Caki2 (cell line): ENCODE data around the gene TMEM43. TPM values are rescaled to one million over a fixed set of nuclear protein-coding genes. Genes with fewer than 3 reads are reported as not detected.
"Not testable (repeated sequence)": the region's sequence is repeated elsewhere in the genome, so short reads cannot be mapped to it uniquely, and the experiment has no call there.

Experiments used
- DNase-seq: peaks from one replicate; pipeline ENCODE4 v3.0.0-alpha.2; 2015; ENCODE audit warnings: low read depth
- in situ Hi-C: cut with HindIII; loops from 2 replicates; pipeline ENCODE4 v1.10.0; 2016; ENCODE audit warnings: low sequenced_read_pairs, low pct_unique_long_range_greater_than_20kb, mixed read lengths
- total RNA-seq: library from RNA; depleted of rRNA; stranded (reverse); fragments of >200 nt; shearing (Covaris generic); gene quantifications from 2 replicates; pipeline ENCODE4 v1.2.3, GENCODE V29; 2014; ENCODE audit warnings: low replicate concordance

TMEM43 gene
- total RNA-seq, 1 experiment from 2014 or later: 67.2 TPM

DNA sequence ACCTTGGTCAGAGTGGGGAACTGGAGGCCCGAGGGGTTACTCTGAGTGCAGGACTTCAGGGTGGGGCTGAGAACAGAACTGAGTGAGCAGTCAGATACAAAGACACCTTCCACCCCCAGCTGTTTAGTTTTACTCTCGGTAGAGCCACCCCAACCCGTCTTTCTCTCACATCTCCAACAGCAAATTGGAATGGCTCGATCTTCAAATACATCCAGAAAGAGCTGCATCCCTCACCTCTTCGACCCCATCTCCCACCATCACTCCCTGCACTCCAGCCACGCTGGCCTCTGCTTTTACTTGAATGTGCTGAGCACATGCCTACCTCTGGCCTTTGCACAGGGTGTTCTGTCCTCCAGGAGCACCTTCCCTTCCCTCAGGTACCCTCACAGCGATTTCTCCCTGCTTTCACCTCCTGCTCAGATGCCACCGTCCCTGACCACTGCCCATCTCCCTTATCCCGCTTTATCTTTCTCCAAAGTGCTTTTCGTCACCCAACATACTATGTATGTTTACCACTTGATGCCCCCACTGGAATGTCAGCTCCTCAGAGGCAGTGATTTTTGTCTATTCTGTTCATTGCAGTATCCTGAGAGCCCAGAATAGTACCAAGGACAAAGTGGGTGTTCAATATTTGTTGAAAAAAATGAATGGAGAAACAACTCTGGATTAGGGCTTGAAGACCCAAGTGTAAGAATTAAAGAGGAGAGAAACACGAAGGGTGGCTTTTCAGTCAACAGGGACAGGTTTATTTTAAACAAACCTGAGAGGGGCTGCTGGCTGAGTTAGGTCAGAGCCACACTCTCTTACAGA, 4.5 kb upstream of the TMEM43 start:
- DNase-seq: no peak

DNA sequence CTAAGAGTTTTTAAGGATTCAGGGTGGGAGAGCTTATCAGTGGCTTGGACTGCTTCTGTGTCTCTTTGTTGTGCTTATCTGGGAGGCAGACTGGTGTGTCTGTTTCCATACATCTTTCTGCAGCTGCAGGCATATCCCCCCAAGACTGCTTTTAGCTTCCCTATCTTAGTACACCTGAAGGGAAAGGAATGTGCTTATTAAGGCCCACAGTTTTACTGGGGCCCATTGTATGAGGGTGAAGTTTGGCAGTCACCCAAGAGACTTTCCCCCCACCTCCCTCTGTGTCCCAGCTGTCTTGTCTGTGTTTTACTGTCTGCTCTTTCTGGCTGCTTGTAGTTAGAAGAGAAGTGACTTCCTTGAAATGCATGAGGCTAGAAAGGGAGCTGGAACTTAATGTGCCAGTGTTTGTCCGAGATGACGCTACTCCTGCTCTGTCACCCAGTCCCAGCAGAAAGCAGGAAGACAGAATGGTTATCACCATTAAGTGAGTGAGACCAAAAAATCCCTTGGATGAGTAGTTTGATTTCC, 3.9 kb upstream of the TMEM43 start:
- in situ Hi-C loops, DNase-seq: not testable (repeated sequence)

More for the DNA sequence above, 4.5 kb upstream of the TMEM43 start:
- in situ Hi-C loops: no loop called here

DNA sequence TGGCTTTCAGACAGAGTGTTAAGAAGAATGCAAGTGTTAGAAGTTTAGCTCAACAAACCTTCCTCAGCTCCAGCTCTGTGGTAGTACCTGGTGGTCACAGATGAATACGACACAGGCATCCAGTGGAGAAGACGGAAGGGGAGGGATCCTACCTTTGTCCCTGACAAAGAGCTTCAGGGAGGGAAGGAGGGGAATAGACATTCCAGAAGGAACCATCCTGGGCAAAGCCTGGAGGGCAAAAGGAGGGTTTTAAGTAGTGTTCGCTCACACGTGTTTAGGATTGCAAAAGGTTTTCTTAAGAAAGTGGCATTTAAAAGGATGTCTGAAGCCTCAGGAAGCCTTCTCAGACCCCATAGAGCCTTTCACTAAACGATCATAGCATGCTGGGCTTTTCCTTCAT, 3.0 kb upstream of the TMEM43 start:
- in situ Hi-C loops: no loop called here
- no peak for DNase-seq

DNA sequence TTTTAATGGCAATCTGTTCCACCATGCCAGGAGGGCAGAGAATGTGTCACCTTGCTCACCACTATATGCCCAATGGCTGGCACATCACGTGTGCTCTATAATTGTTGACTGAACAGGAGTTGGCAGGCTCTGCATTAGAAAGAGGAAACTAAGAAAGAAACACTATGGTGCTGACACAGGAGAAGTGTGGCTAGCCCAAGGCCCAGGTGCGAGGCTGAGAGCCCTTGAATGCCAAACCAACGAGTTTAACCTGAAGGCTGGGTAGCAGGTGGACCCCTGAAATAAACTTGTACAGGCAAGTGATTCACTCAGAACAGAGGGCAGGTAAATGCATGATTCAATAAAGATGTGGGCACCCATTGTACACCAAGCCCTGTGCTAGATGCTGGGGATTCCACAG, 2.6 kb upstream of the TMEM43 start:
- in situ Hi-C loops: no loop called here
- no peak for DNase-seq

DNA sequence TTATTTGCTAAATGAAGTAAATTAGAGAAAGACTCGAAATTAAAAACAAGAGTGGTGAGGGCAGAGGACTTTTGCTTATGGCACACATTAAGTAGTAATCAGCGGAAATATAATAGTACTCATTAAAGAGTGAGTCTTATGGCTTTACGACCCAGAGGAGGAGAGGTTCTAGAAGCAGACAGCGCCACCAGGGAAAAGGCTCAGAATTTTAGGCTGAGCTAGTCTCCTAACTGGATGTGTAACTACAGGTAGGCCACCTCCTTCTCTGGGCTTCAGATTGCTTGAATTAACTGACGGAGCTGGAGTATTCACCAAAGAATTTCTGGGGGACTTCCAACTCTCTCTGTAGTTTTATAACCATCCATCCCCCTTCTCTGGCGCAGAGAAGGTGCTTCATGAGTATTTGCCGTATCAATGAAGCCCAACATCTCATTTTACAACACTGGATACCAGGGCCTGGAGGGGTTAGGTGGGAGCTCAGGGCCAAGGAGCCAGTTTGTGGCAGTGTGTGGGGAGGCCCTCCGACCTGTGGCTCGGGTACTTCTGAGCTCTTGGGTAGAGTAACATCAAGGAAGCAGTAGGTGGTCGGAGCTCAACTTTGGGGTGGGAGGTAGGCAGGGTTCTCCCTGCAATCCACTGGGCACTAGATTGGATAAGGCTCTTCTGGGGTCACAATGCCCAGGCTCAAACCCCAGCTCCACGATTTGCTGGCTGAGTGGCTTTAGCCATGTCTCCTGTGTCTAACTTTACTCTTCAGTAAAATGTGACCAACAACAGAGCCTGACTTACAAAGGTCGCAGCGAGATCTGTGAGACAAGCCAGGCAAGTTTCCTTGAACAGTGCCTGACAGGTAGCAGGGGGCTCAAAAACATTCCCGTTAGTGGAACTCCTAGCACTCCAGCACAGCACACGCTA, 1.3 kb upstream of the TMEM43 start:
- no peak for DNase-seq
- in situ Hi-C loops: no loop called here

DNA sequence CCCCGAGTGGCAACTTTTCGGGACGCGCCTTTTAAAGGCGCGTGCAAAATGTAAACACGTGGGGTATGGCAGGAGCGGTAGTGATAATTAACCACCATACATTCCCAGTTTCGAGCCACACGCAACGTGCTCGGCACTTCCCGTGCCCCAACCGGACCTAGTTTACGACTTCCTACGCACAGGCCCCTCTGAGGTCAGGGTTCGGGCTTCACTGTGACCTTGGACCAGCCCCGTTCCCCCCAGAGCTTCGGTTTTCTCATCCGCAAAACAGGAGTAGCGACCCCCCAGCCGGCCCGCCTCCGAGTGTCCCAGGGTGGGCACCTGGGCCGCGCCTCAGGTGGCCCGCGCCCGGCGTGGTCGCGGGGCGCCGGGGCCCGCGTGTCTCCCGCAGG, 633 bp upstream of the TMEM43 start:
- no peak for DNase-seq
- in situ Hi-C loops: no loop called here

DNA sequence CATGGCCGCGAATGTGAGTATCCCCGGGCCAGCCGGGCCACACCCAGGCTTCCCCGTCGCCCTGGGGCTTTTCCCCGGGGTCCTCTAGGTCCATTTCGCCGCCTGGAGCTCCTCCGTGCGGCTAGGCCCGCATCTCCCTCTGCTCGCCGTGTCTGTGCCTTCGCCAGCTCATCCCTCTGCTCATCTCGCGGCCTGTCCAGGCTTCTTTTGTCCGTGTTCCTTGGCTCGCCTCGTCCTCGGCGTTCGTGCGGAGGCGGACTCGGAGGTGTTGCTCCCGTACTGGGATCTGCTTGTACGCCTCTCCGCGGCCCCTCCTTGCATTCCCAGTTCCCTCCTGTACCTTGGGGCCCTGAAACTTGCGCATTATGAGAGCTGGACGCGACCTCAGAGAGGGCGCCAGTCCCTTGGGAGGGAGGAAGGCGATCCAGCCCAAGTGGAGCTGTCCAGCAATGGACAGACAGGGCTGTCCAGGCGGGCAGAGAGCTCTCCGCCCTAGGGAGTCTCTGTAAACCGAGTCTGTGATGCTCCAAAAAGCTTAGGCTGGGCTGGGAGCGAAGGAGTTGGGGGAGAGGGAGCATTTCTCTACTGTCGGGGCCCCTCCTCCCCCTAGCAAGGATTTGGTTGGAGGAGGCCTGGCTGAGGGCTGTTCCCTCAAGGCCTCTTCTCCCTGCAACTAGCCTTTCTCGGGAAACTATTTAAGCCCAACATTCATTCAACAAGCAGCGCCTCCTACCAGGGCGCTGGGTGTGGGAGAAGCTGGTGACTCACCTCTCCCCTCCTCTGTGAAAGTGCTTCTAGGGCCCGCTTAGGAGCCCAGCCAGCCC, 553 bp downstream of the TMEM43 start:
- in situ Hi-C loops: no loop called here
- peak; percentile 83 for DNase-seq

DNA sequence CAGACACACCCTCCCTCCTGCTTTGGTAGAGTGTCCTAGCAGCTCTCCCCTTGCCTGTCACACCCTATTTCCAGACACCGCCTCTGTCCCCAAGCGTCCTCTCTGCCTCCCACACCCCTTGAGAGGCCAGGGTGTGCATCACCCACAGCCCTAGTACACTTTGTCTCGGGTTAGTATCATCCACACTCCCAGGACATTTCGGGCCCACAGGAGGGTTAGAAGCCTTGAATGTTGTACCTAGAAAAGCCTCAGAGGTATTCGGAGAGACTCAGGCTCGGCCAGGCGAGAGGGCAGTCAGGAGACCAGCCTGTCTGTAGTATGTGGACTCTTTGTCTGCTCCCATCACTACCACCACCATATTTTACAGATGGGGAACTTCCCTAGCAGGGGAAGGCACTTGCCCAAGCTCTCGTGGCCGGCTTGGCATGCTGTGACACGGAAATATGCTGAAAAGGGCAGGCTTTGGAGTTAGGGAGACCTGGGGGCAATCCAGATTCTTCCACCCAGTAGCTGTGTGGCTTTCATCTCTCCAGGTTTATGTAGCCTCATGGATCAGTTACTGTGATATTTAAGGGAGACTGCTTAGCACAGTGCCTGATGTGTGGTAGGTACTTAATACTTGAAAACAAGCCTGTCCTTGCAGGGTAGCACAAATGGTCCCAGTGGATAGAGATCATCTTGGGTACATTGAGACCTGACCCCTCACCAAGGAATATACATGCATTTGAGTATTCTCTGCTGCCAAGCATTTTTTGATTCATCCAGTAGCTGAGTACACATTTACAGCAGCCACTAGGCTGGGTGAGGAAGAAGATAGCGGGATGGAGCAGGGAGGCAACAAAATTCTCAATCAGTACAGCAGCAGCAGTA, 1.4 kb downstream of the TMEM43 start:
- no peak for DNase-seq
- in situ Hi-C loops: no loop called here

DNA sequence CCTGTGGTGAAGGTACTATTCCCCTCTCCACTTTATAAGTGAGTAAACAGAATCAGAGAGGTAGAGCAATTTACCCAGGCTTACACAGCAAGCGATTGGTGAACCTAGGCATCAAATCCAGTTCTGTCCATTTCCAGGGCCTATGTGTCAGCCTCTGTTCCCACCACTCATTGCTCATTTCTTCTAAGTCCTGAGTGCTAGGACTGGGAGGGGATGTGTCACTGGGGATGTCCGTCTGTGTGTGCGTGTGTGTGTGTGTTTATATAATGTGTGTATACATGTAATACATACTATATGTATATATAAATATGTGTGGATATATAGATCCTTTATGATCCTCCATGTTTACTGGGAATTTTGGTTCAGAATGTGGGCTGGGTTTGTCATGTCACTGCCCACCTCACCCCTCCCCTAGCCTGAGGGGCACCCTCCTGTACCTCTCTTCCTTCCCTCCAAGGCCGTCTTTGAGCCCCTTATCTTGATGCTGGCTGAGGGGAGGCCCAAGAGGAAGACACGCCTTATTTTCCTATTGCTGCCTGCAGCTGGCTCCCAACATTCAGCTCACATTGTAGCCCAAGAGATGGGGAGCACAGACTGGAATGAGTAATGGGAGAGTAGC, 2.1 kb downstream of the TMEM43 start:
- in situ Hi-C loops: no loop called here
- DNase-seq: no peak

DNA sequence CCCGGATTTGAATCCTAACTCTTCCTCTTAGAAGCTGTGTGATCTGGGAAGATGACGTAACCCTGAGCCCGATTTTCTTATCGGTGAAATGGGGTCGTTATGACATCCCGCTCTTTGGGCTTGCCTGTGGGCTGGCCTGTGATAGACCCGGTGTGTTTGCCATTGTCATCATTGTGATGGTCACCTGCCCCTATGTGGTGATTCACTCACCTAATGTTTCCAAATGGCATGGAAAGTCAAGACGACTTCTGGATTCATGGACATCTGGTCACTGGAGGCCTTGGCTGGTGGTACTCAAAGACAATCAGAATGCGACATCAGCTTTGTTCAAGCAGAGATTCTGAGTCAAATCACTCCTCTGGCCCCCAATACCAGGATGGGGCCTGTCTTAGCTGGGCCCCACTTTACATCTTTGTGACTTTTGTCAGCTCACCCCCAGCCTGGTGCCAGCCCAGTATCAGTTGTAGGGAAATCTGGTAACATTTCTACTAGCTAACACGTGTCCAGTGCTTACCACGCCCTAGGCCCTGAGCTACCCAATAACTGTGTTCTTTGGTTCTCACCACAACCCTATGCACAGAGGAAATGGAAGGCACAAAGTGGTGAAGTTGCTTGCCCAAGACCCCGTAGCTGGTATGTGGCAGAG, 2.8 kb downstream of the TMEM43 start:
- in situ Hi-C loops: no loop called here
- no peak for DNase-seq

DNA sequence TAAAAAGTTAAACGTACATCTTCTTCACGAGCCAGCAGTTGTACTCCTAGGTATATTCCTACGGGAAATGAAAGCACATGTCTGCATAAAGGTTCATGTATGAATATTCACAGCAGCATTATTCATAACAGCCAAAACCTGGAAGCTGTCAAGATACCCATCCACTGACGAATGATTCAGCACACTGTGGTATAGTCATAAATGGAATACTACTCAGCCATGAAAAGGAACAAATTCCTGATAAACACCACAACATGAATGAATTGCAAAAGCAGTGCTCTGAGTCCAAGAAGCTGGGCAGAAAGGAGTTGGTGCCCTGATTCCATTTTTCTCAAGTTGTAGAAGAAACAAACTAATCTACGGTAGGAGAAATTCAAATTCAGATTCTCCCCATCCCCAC, 3.9 kb downstream of the TMEM43 start:
- no peak for DNase-seq
- in situ Hi-C loops: no loop called here

DNA sequence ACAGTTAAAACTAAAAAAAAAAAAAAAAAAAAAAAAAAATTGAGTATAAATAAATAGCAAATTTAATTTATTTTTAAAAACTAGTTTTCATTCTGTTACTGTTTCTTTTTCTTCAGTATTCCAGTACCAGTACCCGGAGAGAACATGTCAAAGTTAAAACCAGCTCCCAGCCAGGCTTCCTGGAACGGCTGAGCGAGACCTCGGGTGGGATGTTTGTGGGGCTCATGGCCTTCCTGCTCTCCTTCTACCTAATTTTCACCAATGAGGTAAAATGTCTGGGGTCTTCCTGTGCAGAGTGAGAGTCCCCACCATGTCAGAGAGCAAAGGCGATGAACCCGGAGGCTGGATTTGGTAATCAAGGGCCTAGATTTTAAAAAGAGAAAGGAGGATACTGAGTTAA, 4.4 kb downstream of the TMEM43 start:
- DNase-seq: no peak
- in situ Hi-C loops: no loop called here

DNA sequence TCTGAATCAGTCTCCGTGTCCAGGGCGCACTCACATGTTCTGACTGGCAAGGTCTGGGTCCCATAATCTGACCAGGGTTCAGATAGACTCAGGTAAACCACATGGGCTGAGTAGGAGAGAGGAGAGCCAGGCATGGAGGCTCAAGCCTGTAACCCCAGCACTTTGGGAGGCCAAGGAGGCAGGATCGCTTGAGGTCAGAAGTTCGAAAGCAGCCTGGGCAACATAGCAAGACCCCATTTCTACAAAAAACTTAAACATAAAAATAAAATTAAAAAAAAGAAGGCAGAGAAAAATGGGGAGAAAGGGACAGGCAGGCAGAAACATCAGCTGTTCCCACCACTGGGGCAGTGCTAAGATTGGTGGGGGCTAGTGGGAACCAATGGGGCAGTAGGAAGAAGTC, 5.4 kb downstream of the TMEM43 start:
- in situ Hi-C loops: no loop called here

DNA sequence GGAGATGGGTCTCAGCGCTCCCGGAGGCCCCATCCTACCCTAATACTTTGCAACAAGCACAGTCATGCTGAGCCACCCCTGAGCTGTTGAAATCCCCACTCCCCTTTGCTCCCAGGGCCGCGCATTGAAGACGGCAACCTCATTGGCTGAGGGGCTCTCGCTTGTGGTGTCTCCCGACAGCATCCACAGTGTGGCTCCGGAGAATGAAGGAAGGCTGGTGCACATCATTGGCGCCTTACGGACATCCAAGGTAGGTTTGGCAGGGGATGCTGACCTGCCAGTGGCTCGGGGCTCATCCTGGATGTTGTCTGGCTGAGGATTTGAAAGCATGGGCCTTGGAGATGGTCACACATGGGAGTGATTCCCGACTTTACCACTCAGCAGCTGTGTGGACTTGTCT, 5.9 kb downstream of the TMEM43 start:
- no peak for DNase-seq
- in situ Hi-C loops: no loop called here

More for the DNA sequence above, 5.4 kb downstream of the TMEM43 start:
- DNase-seq: no peak

DNA sequence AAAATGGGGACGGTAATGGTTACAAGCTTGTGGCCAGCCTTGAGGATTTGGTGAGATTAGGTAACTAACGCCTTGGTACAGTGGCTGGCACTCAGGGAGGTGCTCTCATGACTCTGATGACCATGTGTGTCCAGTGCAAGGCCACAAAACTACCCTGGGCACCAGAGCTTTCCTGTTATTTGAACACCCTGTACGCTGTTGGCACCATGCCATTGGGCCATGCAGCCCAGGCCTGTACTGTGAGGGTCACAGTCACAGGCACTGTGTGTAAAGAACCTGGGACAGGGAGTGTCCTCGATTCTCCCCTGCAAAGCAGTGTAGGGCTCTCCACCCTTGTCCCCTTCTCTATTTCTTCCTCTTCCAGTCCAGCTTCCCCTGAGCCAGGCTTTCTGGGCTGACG, 6.3 kb downstream of the TMEM43 start:
- DNase-seq: no peak
- in situ Hi-C loops: no loop called here

DNA sequence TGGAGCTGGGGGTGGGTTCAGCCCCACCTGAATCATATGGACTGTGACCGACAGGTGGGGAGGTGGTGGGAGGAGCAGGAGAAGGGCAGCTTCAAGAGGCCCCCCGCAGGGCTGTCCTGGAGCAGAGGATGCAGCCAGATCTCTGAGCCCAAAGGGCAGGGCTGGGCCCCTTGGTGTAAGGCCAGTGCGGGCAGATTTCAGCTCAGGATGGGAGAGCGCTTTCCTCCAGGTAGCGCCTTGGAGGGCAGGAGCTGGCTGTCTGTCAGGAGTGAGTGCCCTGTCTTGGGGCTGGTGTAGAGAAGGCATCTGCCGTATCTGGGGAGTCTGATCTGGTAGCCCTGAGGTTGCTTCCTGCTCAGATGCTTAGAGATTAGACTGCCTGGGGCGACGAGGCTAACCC, 7.3 kb downstream of the TMEM43 start:
- in situ Hi-C loops: no loop called here
- no peak for DNase-seq

DNA sequence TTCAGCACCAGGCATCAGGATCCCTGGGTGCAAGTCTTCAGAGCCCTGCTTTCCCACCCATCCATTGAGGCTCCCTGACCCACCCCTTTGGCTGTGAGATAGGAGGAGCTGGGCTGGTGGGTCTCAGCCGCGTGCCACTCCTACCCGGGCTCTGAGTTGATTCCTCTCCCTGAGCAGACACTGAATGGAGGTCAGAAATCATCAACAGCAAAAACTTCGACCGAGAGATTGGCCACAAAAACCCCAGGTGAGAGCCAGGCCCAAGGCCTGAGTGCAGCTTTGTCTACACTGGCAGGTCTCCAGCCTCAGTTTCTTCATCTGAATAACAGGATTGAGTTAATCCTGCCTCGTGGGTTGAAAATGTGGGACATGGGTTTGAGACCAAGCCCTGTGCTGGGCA, 7.8 kb downstream of the TMEM43 start:
- in situ Hi-C loops: no loop called here
- DNase-seq: no peak
